Fibroblast of skin of right biceps (primary cell): ENCODE data around the gene SOX12.
"Not testable (repeated sequence)": the region's sequence is repeated elsewhere in the genome, so short reads cannot be mapped to it uniquely, and the experiment has no call there.

ENCODE experiments used
- DNase-seq: peaks from one replicate; pipeline ENCODE4 v3.0.0-alpha.2; 2013

SOX12 gene

GRCh38 chr20:364905-365794, 39.8 kb downstream of the SOX12 start:
- DNase-seq, result peak; percentile 59

DNA sequence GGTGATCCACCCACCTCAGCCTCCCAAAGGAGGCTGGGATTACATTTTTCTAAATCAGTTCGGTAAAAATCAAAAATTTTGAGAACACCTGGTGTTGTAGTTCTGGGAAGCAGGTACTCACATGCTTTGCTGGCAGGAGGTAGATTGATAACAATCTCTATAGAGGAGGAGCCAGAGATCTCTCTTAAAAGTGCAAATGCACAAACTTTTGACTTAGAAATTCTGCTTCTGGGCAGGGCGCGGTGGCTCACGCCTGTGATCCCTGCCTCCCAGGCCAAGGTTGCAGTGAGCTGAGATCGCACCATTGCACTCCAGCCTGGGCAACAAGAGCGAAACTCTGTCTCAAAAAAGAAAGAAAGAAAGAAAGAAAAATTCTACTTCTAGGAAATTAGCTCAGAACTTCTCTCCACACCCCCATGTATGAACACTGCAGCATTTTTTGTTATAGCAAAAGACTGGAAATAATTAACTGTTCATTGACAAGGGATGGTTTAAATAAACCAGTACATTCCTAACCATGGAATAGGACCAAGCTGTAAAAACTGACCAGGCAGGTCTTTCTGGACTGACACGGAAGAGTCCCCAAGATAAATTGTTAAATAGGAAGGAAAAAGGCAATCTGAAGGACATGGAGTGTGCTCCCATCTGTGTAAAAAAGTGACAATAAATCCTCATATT, 40.8 kb downstream of the SOX12 start:
- no peak for DNase-seq

GRCh38 chr20:366719-367485, 41.5 kb downstream of the SOX12 start:
- no peak for DNase-seq

DNA sequence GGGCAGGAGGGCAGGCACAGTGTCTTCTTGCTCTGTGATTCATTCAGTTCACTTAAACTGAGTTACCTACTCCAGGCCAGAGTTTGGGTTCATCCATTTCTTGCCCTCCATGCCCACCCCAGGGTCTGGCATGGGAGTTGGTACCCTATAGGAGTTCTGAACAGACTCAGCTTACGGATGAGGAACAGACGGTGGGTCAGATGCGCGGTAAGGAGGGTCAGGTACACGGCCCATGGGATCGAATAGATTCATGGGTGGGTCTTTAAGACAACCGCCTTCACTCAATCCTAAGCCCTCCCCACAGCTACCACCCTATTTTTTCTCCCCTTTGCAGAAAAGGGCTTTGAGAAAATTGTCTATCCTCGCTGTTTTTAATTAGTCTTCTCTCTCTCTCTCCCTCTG, 42.1 kb downstream of the SOX12 start:
- no peak for DNase-seq

DNA sequence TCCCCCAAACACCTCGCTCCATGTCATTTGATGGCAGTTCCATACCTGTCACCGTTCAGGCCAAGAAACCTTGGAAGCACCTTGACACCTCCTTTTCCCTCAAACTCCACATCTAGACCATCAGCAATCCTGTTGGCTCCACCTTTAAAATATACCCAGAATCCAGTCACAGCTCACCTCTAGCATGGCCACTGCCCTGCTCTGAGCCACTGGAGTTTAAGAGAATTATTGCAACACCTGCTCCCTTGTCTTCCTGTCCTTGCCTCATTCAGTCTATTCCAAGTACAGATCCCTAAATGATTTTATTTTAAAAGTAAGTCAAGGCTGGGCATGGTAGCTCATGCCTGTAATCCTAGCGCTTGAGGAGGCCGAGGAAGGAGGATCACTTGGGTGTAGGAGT, 43.6 kb downstream of the SOX12 start:
- DNase-seq, result no peak

GRCh38 chr20:370151-370600, 44.8 kb downstream of the SOX12 start:
- DNase-seq, result no peak

GRCh38 chr20:370977-371754, 45.8 kb downstream of the SOX12 start:
- no peak for DNase-seq

GRCh38 chr20:371755-372542, 46.6 kb downstream of the SOX12 start:
- DNase-seq, result peak; percentile 94

DNA sequence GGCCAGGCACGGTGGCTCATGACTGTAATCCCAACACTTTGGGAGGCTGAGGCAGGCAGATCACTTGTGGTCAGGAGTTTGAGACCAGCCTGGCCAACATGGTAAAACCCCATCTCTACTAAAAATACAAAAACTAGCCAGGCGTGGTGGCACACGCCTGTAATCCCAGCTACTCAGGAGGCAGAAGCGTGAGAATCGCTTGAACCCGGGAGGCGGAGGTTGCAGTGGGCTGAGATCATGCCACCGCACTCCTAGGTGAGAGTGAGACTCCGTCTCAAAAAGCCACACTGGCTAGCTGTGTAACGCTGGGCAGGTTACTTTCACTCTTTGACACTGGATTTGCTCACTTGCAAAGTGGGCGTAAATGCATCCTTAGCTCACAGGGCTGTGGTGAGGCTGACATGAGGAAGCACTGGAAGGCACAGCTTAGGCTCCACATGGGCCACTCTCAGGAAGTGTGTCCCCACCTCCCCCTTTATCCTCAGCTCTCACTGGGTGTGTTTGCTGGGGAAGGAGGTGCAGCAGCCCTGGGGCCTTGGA, 47.3 kb downstream of the SOX12 start:
- not testable (repeated sequence) for DNase-seq

- peak; percentile 87 for DNase-seq
Observed at GRCh38 chr20:373171-373890, 48.0 kb downstream of the SOX12 start.

DNA sequence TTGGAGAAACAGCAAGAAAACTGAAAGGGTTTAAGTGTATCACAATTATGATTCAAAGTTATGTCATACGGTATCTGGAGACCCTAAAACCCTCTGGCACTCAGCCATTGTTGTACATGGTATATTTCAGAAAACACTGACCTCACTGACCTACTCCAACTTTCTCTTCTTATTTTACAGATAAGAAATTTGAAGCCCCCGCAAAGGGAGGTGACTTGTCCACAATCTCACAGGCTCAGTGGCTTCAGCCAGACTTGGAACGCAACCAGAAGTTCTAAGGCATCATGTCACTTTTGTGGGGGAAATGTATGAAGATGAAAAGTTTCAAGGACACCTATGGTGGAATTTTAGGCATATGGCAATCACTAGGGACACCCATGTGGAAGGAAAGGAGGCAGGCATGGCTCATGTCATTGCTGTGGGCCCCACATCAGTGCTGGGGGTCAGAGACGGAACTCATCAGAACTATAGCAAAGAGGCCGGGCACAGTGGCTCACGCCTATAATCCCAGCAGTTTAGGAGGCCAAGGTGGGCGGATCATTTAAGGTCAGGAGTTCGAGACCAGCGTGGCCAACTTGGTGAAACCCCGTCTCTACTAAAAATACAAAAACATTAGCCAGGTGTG, 50.0 kb downstream of the SOX12 start:
- no peak for DNase-seq

GRCh38 chr20:376089-376488, 50.7 kb downstream of the SOX12 start:
- no peak for DNase-seq

DNA sequence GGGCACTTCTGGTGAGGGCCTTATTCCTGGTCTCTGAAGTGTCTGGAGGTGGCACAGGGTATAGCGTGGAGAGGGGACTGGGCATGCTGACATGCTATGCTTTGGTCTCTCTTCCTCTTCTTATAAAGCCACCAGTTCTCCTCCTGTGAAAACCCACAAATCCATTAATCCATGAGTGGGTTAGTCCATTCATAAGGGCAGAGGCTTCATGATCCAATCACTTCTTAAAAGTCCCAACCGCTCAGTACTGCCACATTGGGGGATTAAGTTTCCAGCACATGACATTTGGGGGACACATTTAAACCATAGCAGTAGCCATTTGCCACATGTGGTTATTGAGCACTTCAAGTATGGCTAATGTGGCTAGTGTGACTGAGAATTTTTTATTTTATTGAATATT, 51.4 kb downstream of the SOX12 start:
- DNase-seq, result no peak

- DNase-seq, result not testable (repeated sequence)
Observed at GRCh38 chr20:377578-377977, 52.2 kb downstream of the SOX12 start.

DNA sequence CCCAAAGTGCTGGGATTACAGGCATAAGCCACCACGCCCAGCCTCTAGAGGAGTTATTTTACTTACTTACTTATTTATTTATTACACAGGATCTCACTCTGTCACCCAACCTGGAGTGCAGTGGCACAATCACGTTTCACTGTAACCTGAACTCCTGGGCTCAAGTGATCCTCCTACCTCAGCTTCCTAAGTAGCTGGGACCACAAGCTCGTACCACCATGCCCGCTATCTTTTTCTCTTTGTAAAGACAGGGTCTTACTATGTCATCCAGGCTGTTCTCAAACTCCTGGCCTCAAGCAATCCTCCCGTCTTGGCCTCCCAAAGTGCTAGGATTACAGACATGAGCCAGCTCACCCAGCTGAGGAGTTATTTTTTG, 53.6 kb downstream of the SOX12 start:
- no peak for DNase-seq
